Measurements from ENCODE around the gene GLB1L2.

GLB1L2 gene

GRCh38 chr11:134338068-134338467, 6.3 kb downstream of the GLB1L2 start:
- H3K9me3 Mint-ChIP-seq = no peaks in the 10 kb centered on the region
- DNase-seq = no peak
- H3K4me1 Mint-ChIP-seq = peaks cover 14% of the 10 kb centered on the region

GRCh38 chr11:134338654-134339053, 6.9 kb downstream of the GLB1L2 start:
- no peaks in the 10 kb centered on the region for H3K36me3 Mint-ChIP-seq (ENCODE audit: low read depth)
- H3K9me3 Mint-ChIP-seq = no peaks in the 10 kb centered on the region
- no peak for TF ChIP-seq CTCF (IDR thresholded peaks at IDR 0.05)

More at GRCh38 chr11:134338068-134338467, 6.3 kb downstream of the GLB1L2 start:
- Mint-ChIP-seq H3K27me3 (ENCODE audit: low read depth, poor library complexity) (peaks cover 46% of the 10 kb centered on the region), H3K36me3 (ENCODE audit: low read depth) (no peaks in the 10 kb centered on the region), H3K4me3 (no peak overlapping the region), H3K27ac (no peak overlapping the region)
- no peak for TF ChIP-seq CTCF (IDR thresholded peaks at IDR 0.05)

GRCh38 chr11:134339756-134340155, 8.0 kb downstream of the GLB1L2 start:
- Mint-ChIP-seq H3K36me3 (ENCODE audit: low read depth) (no peaks in the 10 kb centered on the region), H3K27me3 (ENCODE audit: low read depth, poor library complexity) (peaks cover 34% of the 10 kb centered on the region), H3K27ac (no peak overlapping the region), H3K4me1 (peaks cover under 1% of the 10 kb centered on the region), H3K9me3 (no peaks in the 10 kb centered on the region), H3K4me3 (no peak overlapping the region)
- no peak for TF ChIP-seq CTCF (IDR thresholded peaks at IDR 0.05)
- no peak for DNase-seq

More at GRCh38 chr11:134338654-134339053, 6.9 kb downstream of the GLB1L2 start:
- Mint-ChIP-seq H3K4me1 (peaks cover 8% of the 10 kb centered on the region), H3K27me3 (ENCODE audit: low read depth, poor library complexity) (peaks cover 43% of the 10 kb centered on the region), H3K4me3 (no peak overlapping the region), H3K27ac (no peak overlapping the region)
- no peak for DNase-seq

GRCh38 chr11:134340354-134340964, 8.7 kb downstream of the GLB1L2 start:
- TF ChIP-seq CTCF (IDR thresholded peaks at IDR 0.05) = no peak
- Mint-ChIP-seq H3K4me1 (no peaks in the 10 kb centered on the region), H3K36me3 (ENCODE audit: low read depth) (no peaks in the 10 kb centered on the region), H3K4me3 (no peak overlapping the region), H3K27ac (no peak overlapping the region), H3K9me3 (no peaks in the 10 kb centered on the region), H3K27me3 (ENCODE audit: low read depth, poor library complexity) (peaks cover 27% of the 10 kb centered on the region)
- DNase-seq = no peak

- Mint-ChIP-seq H3K4me1 (no peaks in the 10 kb centered on the region), H3K4me3 (no peak overlapping the region), H3K9me3 (no peaks in the 10 kb centered on the region), H3K27ac (no peak overlapping the region), H3K27me3 (ENCODE audit: low read depth, poor library complexity) (peaks cover 23% of the 10 kb centered on the region), H3K36me3 (ENCODE audit: low read depth) (no peaks in the 10 kb centered on the region)
- no peak for TF ChIP-seq CTCF (IDR thresholded peaks at IDR 0.05)
- DNase-seq = no peak
Measured at GRCh38 chr11:134341805-134342571, 10.2 kb downstream of the GLB1L2 start.

Data from nephron progenitor cell (in vitro differentiated cells).